Upper lobe of left lung (tissue), 4 donors: ENCODE results near the gene POLR3H.

Source experiments
- EP300 ChIP-seq, 4 donors: sonication (generic); formaldehyde crosslinking; IDR thresholded peaks; one replicate each; pipeline ENCODE4 v1.5.1; 2017; ENCODE audit warnings: antibody characterized with exemption in 4 of 4, control low read depth in 2 of 4
- TF ChIP-seq, protein P1 (sequence below), 6 experiments: fragments of 450-650 bp in 4 of 6; fragments of 200-600 bp in 2 of 6; sonication (generic) in 2 of 6; IDR thresholded peaks; one replicate each; pipeline ENCODE4 v1.5.1; 2016 to 2019; ENCODE audit warnings: antibody characterized with exemption in 6 of 6

DNA sequence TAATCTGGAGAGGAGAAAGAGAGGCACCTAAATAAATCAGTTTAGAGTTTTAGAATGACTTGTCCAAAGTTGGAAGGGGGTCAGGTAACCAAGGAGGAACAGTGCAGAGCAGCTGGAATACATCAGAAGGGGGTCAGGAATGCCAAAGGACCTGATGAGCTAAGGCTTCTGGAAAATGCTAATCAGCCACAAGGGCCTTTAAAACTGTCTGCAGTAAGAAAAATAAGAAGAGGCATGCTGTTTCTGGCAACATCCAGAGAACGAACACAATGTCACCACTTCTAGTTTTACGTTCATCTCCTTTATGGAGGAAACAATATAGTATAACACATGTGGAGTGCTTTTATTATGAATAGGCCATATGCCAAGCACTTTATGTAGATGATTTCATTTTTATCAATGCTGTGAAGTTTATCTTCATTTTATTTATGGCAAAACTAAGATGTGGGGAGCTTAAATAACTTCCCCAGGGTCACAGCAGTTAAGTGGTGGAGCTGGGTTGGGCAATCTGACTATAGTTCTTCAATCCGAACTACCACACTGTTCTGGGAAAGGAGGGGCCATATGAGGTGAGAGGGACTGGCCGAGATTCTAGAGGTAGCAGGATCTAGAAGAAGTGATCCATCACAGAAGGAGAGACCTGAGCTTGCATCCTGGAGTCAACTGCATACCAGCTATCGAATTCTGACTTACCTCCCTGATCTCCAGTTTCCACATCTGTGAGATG, 52.7 kb downstream of the POLR3H start:
- TF ChIP-seq, protein P1, sequence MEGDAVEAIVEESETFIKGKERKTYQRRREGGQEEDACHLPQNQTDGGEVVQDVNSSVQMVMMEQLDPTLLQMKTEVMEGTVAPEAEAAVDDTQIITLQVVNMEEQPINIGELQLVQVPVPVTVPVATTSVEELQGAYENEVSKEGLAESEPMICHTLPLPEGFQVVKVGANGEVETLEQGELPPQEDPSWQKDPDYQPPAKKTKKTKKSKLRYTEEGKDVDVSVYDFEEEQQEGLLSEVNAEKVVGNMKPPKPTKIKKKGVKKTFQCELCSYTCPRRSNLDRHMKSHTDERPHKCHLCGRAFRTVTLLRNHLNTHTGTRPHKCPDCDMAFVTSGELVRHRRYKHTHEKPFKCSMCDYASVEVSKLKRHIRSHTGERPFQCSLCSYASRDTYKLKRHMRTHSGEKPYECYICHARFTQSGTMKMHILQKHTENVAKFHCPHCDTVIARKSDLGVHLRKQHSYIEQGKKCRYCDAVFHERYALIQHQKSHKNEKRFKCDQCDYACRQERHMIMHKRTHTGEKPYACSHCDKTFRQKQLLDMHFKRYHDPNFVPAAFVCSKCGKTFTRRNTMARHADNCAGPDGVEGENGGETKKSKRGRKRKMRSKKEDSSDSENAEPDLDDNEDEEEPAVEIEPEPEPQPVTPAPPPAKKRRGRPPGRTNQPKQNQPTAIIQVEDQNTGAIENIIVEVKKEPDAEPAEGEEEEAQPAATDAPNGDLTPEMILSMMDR (IDR thresholded peaks at IDR 0.05): no peak
- no peak for TF ChIP-seq EP300 (IDR thresholded peaks at IDR 0.05)
